ENCODE results near the gene CLEC1B.

Gene CLEC1B

GRCh38 chr12:10016881-10017280, 18.0 kb upstream of the CLEC1B start:
- peak in 1 of 2 donors; percentile 68 for DNase-seq (ENCODE audit: low read depth in 2 of 2)
- TF ChIP-seq CTCF (IDR thresholded peaks at IDR 0.05; ENCODE audit: low read depth, low read length): no peak
- H3K4me3 ChIP-seq (replicated peaks in 1 of 2; ENCODE audit: low read depth in 2 of 2, low read length in 2 of 2): no peak overlapping the region

GRCh38 chr12:10015450-10015849, 16.5 kb upstream of the CLEC1B start:
- H3K4me3 ChIP-seq (replicated peaks in 1 of 2; ENCODE audit: low read depth in 2 of 2, low read length in 2 of 2): no peak overlapping the region
- TF ChIP-seq CTCF (IDR thresholded peaks at IDR 0.05; ENCODE audit: low read depth, low read length): no peak
- no peak for DNase-seq (ENCODE audit: low read depth in 2 of 2)

- H3K4me3 ChIP-seq (replicated peaks in 1 of 2; ENCODE audit: low read depth in 2 of 2, low read length in 2 of 2): no peak overlapping the region
- DNase-seq (ENCODE audit: low read depth in 2 of 2): no peak
- TF ChIP-seq CTCF (IDR thresholded peaks at IDR 0.05; ENCODE audit: low read depth, low read length): no peak
These were observed 13.9 kb upstream of the CLEC1B start for GRCh38 chr12:10012630-10013330.

- DNase-seq (ENCODE audit: low read depth in 2 of 2): no peak
- H3K4me3 ChIP-seq (replicated peaks in 1 of 2; ENCODE audit: low read depth in 2 of 2, low read length in 2 of 2): no peak overlapping the region
- no peak for TF ChIP-seq CTCF (IDR thresholded peaks at IDR 0.05; ENCODE audit: low read depth, low read length)
These were observed 2.4 kb upstream of the CLEC1B start for GRCh38 chr12:10001171-10001776.

- no peak for DNase-seq (ENCODE audit: low read depth in 2 of 2)
- no peak overlapping the region for H3K4me3 ChIP-seq (replicated peaks in 1 of 2; ENCODE audit: low read depth in 2 of 2, low read length in 2 of 2)
These were observed 6.6 kb downstream of the CLEC1B start for GRCh38 chr12:9992296-9992695.

GRCh38 chr12:9991876-9992275, 7.0 kb downstream of the CLEC1B start:
- no peak for DNase-seq (ENCODE audit: low read depth in 2 of 2)
- H3K4me3 ChIP-seq (replicated peaks in 1 of 2; ENCODE audit: low read depth in 2 of 2, low read length in 2 of 2): no peak overlapping the region
- no peak for TF ChIP-seq CTCF (IDR thresholded peaks at IDR 0.05; ENCODE audit: low read depth, low read length)

More at GRCh38 chr12:9992296-9992695, 6.6 kb downstream of the CLEC1B start:
- TF ChIP-seq CTCF (IDR thresholded peaks at IDR 0.05; ENCODE audit: low read depth, low read length): no peak
